Uterine smooth muscle cell (primary cell): ENCODE measurements around the gene TIMP1. TPM values are rescaled to one million over a fixed set of nuclear protein-coding genes. Genes with fewer than 3 reads are reported as not detected.

Experiments used
- total RNA-seq: library from RNA; depleted of rRNA; stranded (reverse); fragments of >200 nt; gene quantifications from 2 replicates; pipeline ENCODE4 v1.2.3, GENCODE V29; 2014

Gene TIMP1
- 461 and 698 TPM in 2 replicates for total RNA-seq

GRCh38 chrX:47581731-47582647 lies at the start of gene TIMP1:
Gene TIMP1 (plus strand): TSS chrX:47582436. CDS start chrX:47583416, 980 bp downstream.

GRCh38 chrX:47560934-47561658 lies 21.1 kb upstream of the TIMP1 start, which contains the start of gene ARAF:
Gene ARAF (plus strand): TSS chrX:47561205. CDS start chrX:47562968, 1,763 bp downstream.

GRCh38 chrX:47619486-47620302 lies 37.5 kb downstream of the TIMP1 start, which contains the start of gene SYN1:
Gene SYN1 (minus strand): TSS chrX:47619857. CDS start chrX:47619728, 129 bp downstream.

GRCh38 chrX:47629419-47630200 lies 47.4 kb downstream of the TIMP1 start, which contains the start of gene CFP:
Gene CFP (minus strand): TSS chrX:47629930. CDS start chrX:47629844, 86 bp downstream.

Other genes with a start within 250 kb of the TIMP1 start
- gene ZNF157, start 211.9 kb upstream of the TIMP1 start, total RNA-seq = 0.11 and 0.12 TPM in 2 replicates
- 4.6 and 5.3 TPM in 2 replicates for gene ZNF41, start 99.2 kb upstream of the TIMP1 start, total RNA-seq
- gene ARAF, start 21.2 kb upstream of the TIMP1 start, total RNA-seq = 12.1 and 12.3 TPM in 2 replicates
- gene SYN1, start 37.4 kb downstream of the TIMP1 start, total RNA-seq = 0.22 and 0.25 TPM in 2 replicates
- 0.12 and 0.55 TPM in 2 replicates for gene CFP, start 47.5 kb downstream of the TIMP1 start, total RNA-seq
- gene ELK1, start 68.1 kb downstream of the TIMP1 start, total RNA-seq = 20.4 and 23.6 TPM in 2 replicates
- 94.1 and 108 TPM in 2 replicates for gene UXT, start 76.7 kb downstream of the TIMP1 start, total RNA-seq